Erythroblast (primary cell): ENCODE measurements around the gene CFAP298.

Experiments used
- GATA1 ChIP-seq: IDR thresholded peaks from 2 replicates; pipeline ENCODE4 v1.6.1; 2011; ENCODE audit warnings: low read depth, mild to moderate bottlenecking, control low read depth, low read length, moderate library complexity
- POLR2A ChIP-seq: IDR thresholded peaks from 2 replicates; pipeline ENCODE4 v1.6.1; 2011; ENCODE audit warnings: mild to moderate bottlenecking, low read length

DNA sequence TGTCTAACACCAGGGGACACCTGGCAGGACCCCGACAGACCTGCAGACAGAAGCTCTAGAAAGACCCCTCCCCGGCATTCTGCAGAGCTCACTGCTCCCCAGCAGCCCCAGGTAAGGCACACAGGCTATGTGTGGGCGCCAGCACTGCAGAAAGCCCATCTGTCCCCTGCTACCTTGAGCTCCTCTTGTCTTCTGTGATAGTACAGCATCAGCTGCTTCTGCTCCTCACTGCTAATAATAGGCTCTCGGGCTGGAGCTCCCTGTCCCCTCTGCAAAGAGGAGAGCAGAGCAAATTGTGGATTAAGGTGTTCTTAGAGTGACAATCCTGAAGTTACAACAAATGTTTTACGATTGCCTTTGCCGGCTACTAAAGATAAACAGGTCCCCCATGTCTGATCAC is 10.1 kb downstream of the CFAP298 start:
- TF ChIP-seq POLR2A (no peak), GATA1 (no peak)
